ENCODE data around the gene SDK1.

- no peak for TF ChIP-seq CBX2 (IDR thresholded peaks at IDR 0.05; ENCODE audit: borderline replicate concordance, low read depth)
- TF ChIP-seq CTCF (IDR thresholded peaks at IDR 0.05): no peak
- TF ChIP-seq FOSL2 (IDR thresholded peaks at IDR 0.05): no peak
- no peak for TF ChIP-seq FOSL2 (CRISPR knock-in tag; IDR thresholded peaks at IDR 0.05)
- TF ChIP-seq POLR2A (IDR thresholded peaks at IDR 0.05; ENCODE audit: low read length): no peak
- no peak for TF ChIP-seq RAD21 (conservative IDR thresholded peaks at IDR 0.05 in 1 of 2, IDR thresholded peaks at IDR 0.05 in 1 of 2)
- TF ChIP-seq SMC3 (IDR thresholded peaks at IDR 0.05): no peak
- no peak for TF ChIP-seq CEBPB (IDR thresholded peaks at IDR 0.05)
- no peak for TF ChIP-seq ZSCAN20 (CRISPR knock-in tag; IDR thresholded peaks at IDR 0.05)
- no peak for TF ChIP-seq MAX (IDR thresholded peaks at IDR 0.05)
- no peak for TF ChIP-seq HMGXB4 (CRISPR knock-in tag; IDR thresholded peaks at IDR 0.05; ENCODE audit: borderline replicate concordance)
- TF ChIP-seq NFE2L2 (conservative IDR thresholded peaks at IDR 0.05; ENCODE audit: low read length): no peak
- no peak for TF ChIP-seq TP53 (CRISPR knock-in tag; IDR thresholded peaks at IDR 0.05)
Measured at GRCh38 chr7:4029941-4030340, 728.9 kb downstream of the SDK1 start.

Data from A549 (cell line).